GM23248 (cell line): Measurements from ENCODE around the gene CELF1. TPM values are rescaled to one million over a fixed set of nuclear protein-coding genes. Genes with fewer than 3 reads are reported as not detected.

Source experiments
- DNase-seq: peaks from one replicate; pipeline ENCODE4 v3.0.0-alpha.2; 2015
- H2AFZ ChIP-seq: fragments of 200-600 bp; sonication (generic); 2 replicates; pipeline ENCODE4 v1.6.1; 2016; ENCODE audit warnings: antibody characterized with exemption
- H3F3A ChIP-seq: fragments of 200-600 bp; sonication (generic); 2 replicates; pipeline ENCODE4 v1.6.1; 2016; ENCODE audit warnings: mild to moderate bottlenecking, antibody characterized with exemption, mixed run types; ENCODE audit not compliant: insufficient read depth
- H3K27ac ChIP-seq: fragments of 200-600 bp; sonication (generic); 2 replicates; pipeline ENCODE4 v1.5.1; 2016; ENCODE audit warnings: mild to moderate bottlenecking
- H3K27me3 ChIP-seq: fragments of 200-600 bp; sonication (generic); replicated peaks from 2 replicates; pipeline ENCODE4 v1.6.1; 2016; ENCODE audit warnings: mild to moderate bottlenecking; ENCODE audit not compliant: insufficient read depth
- H3K36me3 ChIP-seq: fragments of 200-600 bp; sonication (generic); 2 replicates; pipeline ENCODE4 v1.6.1; 2016; ENCODE audit warnings: low read depth, mild to moderate bottlenecking
- H3K4me1 ChIP-seq: fragments of 200-600 bp; sonication (generic); 2 replicates; pipeline ENCODE4 v1.6.1; 2016; ENCODE audit warnings: mild to moderate bottlenecking; ENCODE audit not compliant: insufficient read depth
- H3K4me2 ChIP-seq: fragments of 200-600 bp; sonication (generic); one replicate; pipeline ENCODE4 v1.6.1; 2016; ENCODE audit warnings: mild to moderate bottlenecking; ENCODE audit not compliant: unreplicated experiment
- H3K4me3 ChIP-seq: fragments of 200-600 bp; sonication (generic); 2 replicates; pipeline ENCODE4 v1.5.1; 2016; ENCODE audit warnings: mild to moderate bottlenecking
- H3K79me2 ChIP-seq: fragments of 200-600 bp; sonication (generic); 2 replicates; pipeline ENCODE4 v1.6.1; 2016; ENCODE audit warnings: mild to moderate bottlenecking; ENCODE audit not compliant: insufficient read depth
- H3K9ac ChIP-seq: fragments of 200-600 bp; sonication (generic); 2 replicates; pipeline ENCODE4 v1.6.1; 2016; ENCODE audit warnings: mild to moderate bottlenecking
- H3K9me2 ChIP-seq: fragments of 200-600 bp; sonication (generic); 2 replicates; pipeline ENCODE4 v1.6.1; 2016; ENCODE audit warnings: mixed run types, mild to moderate bottlenecking, moderate library complexity; ENCODE audit not compliant: insufficient read depth
- H3K9me3 ChIP-seq: fragments of 200-600 bp; sonication (generic); one replicate; pipeline ENCODE4 v1.6.1; 2017; ENCODE audit warnings: low read depth
- H4K20me1 ChIP-seq: fragments of 200-600 bp; sonication (generic); 2 replicates; pipeline ENCODE4 v1.6.0; 2016; ENCODE audit not compliant: insufficient read depth
- EZH2 ChIP-seq: fragments of 200-600 bp; sonication (generic); IDR thresholded peaks from 2 replicates; pipeline ENCODE4 v1.6.1; 2018; ENCODE audit warnings: antibody characterized with exemption, mild to moderate bottlenecking; ENCODE audit not compliant: insufficient read depth, poor library complexity, severe bottlenecking
- EZH2phosphoT487 ChIP-seq: fragments of 200-600 bp; sonication (generic); IDR thresholded peaks from 2 replicates; pipeline ENCODE4 v1.6.1; 2018; ENCODE audit warnings: antibody characterized with exemption, moderate library complexity, mild to moderate bottlenecking, low read depth; ENCODE audit not compliant: insufficient read depth
- WGBS, 2 experiments: methylation state at CpG; one replicate each; pipeline ENCODE4 v1.1.6; 2015 to 2017; ENCODE audit warnings: low lambda C conversion rate in 2 of 2, low coverage in 1 of 2; ENCODE audit errors: missing lambda C conversion rate in 2 of 2; 5-methylcytosine and 5-hydroxymethylcytosine counted together
- in situ Hi-C: fragments of 300-500 bp; cut with MboI; formaldehyde crosslinking; loops from 2 replicates; pipeline ENCODE4 v1.15.0; 2020
- polyA plus RNA-seq: library from polyadenylated mRNA; unstranded; fragments of >200 nt; fragmentation: Nextera tagmentation; extraction: Ambion mirVana; gene quantifications from 2 replicates; pipeline ENCODE4 v1.2.1, GENCODE V29; 2016
- total RNA-seq: library from RNA; depleted of rRNA; stranded (reverse); fragments of >200 nt; shearing (Covaris generic); gene quantifications from 2 replicates; pipeline ENCODE4 v1.2.3, GENCODE V29; 2014

The CELF1 gene
- total and polyA plus RNA-seq, 2 experiments from 2014 or later: 51.7 to 70.9 TPM

- Histone ChIP-seq H3K4me3 (no peak overlapping the region), H3K4me2 (no peak overlapping the region), H3K79me2 (peaks cover 42% of the 10 kb centered on the region), H3F3A (peaks cover 24% of the 10 kb centered on the region), H3K9ac (no peak overlapping the region), H3K9me2 (no peaks in the 10 kb centered on the region), H4K20me1 (no peaks in the 10 kb centered on the region), H3K36me3 (peaks cover 76% of the 10 kb centered on the region), H2AFZ (no peak overlapping the region), H3K27me3 (no peaks in the 10 kb centered on the region), H3K27ac (no peak overlapping the region), H3K9me3 (no peaks in the 10 kb centered on the region), H3K4me1 (no peaks in the 10 kb centered on the region)
- no peak for DNase-seq
- in situ Hi-C loops: no loop called here
- TF ChIP-seq EZH2phosphoT487: no peak
- no peak for TF ChIP-seq EZH2
- 96 to 100% methylated on average over 1 of the region's 1 CpG for WGBS, 2 experiments
Observed at GRCh38 chr11:47483457-47483856, 69.5 kb downstream of the CELF1 start.

GRCh38 chr11:47480762-47481161 lies 72.2 kb downstream of the CELF1 start:
- Histone ChIP-seq H3K4me2 (no peak overlapping the region), H3K4me3 (no peak overlapping the region), H3K4me1 (peaks cover 14% of the 10 kb centered on the region), H2AFZ (no peak overlapping the region), H3K27me3 (no peaks in the 10 kb centered on the region), H4K20me1 (no peaks in the 10 kb centered on the region), H3K36me3 (peaks cover 74% of the 10 kb centered on the region), H3K27ac (no peak overlapping the region), H3K9me3 (no peaks in the 10 kb centered on the region), H3F3A (peaks cover 45% of the 10 kb centered on the region), H3K9ac (no peak overlapping the region), H3K79me2 (peaks cover 17% of the 10 kb centered on the region), H3K9me2 (no peaks in the 10 kb centered on the region)
- in situ Hi-C loops: no loop called here
- TF ChIP-seq EZH2: no peak
- no peak for TF ChIP-seq EZH2phosphoT487
- DNase-seq: no peak
- 96 to 97% methylated on average over 6 of the region's 6 CpGs for WGBS, 2 experiments

GRCh38 chr11:47478651-47479329 lies 74.1 kb downstream of the CELF1 start:
- H2AFZ ChIP-seq: no peak overlapping the region
- H3K4me3 ChIP-seq: no peak overlapping the region
- H4K20me1 ChIP-seq: no peaks in the 10 kb centered on the region; the same call in 1 of the 2 replicates
- H3K27me3 ChIP-seq: no peaks in the 10 kb centered on the region
- H3K79me2 ChIP-seq: peaks cover 7% of the 10 kb centered on the region
- no peak overlapping the region for H3K4me2 ChIP-seq
- H3F3A ChIP-seq: peaks cover 45% of the 10 kb centered on the region
- no peak overlapping the region for H3K9ac ChIP-seq
- whole genome bisulfite sequencing, 2 experiments: 85 to 89% methylated on average over 5 of the region's 5 CpGs
- in situ Hi-C loops: no loop called here
- H3K9me3 ChIP-seq: no peaks in the 10 kb centered on the region
- peaks cover 14% of the 10 kb centered on the region for H3K4me1 ChIP-seq
- DNase-seq: no peak
- H3K9me2 ChIP-seq: no peaks in the 10 kb centered on the region
- TF ChIP-seq EZH2 (no peak), EZH2phosphoT487 (no peak)
- no peak overlapping the region for H3K27ac ChIP-seq
- H3K36me3 ChIP-seq: peaks cover 71% of the 10 kb centered on the region

GRCh38 chr11:47477753-47478152 lies 75.2 kb downstream of the CELF1 start:
- Histone ChIP-seq H2AFZ (no peak overlapping the region), H3F3A (peaks cover 45% of the 10 kb centered on the region), H3K4me3 (no peak overlapping the region), H3K4me1 (peaks cover 14% of the 10 kb centered on the region), H3K9me3 (no peaks in the 10 kb centered on the region), H3K9me2 (no peaks in the 10 kb centered on the region), H3K9ac (no peak overlapping the region), H3K4me2 (no peak overlapping the region), H4K20me1 (no peaks in the 10 kb centered on the region; the same call in 1 of the 2 replicates), H3K79me2 (no peaks in the 10 kb centered on the region; the same call in none of the 2 replicates), H3K27me3 (no peaks in the 10 kb centered on the region), H3K27ac (peak overlapping the region; percentile 16; the same call in 1 of the 2 replicates), H3K36me3 (peaks cover 71% of the 10 kb centered on the region)
- WGBS, 2 experiments: 75 to 77% methylated on average over 4 of the region's 4 CpGs
- DNase-seq: no peak
- TF ChIP-seq EZH2phosphoT487 (no peak), EZH2 (no peak)
- in situ Hi-C loops: no loop called here

GRCh38 chr11:47477323-47477722 lies 75.6 kb downstream of the CELF1 start:
- Histone ChIP-seq H3K4me1 (peaks cover 14% of the 10 kb centered on the region), H4K20me1 (no peaks in the 10 kb centered on the region; the same call in 1 of the 2 replicates), H3K79me2 (no peaks in the 10 kb centered on the region; the same call in none of the 2 replicates), H3K4me3 (no peak overlapping the region), H3K27me3 (no peaks in the 10 kb centered on the region), H2AFZ (no peak overlapping the region), H3K36me3 (peaks cover 71% of the 10 kb centered on the region), H3K9me2 (no peaks in the 10 kb centered on the region), H3K9me3 (no peaks in the 10 kb centered on the region), H3K4me2 (peak overlapping the region; percentile 33), H3F3A (peaks cover 49% of the 10 kb centered on the region), H3K27ac (peak overlapping the region; percentile 16; the same call in 1 of the 2 replicates), H3K9ac (no peak overlapping the region)
- peak; percentile 66 for DNase-seq
- TF ChIP-seq EZH2 (no peak), EZH2phosphoT487 (no peak)
- in situ Hi-C loops: no loop called here
